IgD-negative memory B cell (primary cell): Measurements from ENCODE around the gene CEACAM6. TPM values are rescaled to one million over a fixed set of nuclear protein-coding genes. Genes with fewer than 3 reads are reported as not detected.
"Not testable (repeated sequence)": the region's sequence is repeated elsewhere in the genome, so short reads cannot be mapped to it uniquely, and the experiment has no call there.

Experiments used
- H3K27ac Mint-ChIP-seq, 3 donors: one replicate each; pipeline ENCODE4 v1.8.0; 2020 to 2022; ENCODE audit warnings: mild to moderate bottlenecking in 3 of 3, mixed read lengths in 3 of 3, moderate library complexity in 1 of 3
- H3K27me3 Mint-ChIP-seq: one replicate; pipeline ENCODE4 v1.8.0; 2021; ENCODE audit warnings: mixed read lengths
- H3K36me3 Mint-ChIP-seq: one replicate; pipeline ENCODE4 v1.8.0; 2020; ENCODE audit warnings: mild to moderate bottlenecking, mixed read lengths
- H3K4me1 Mint-ChIP-seq, 3 donors: one replicate each; pipeline ENCODE4 v1.8.0; 2020 to 2022; ENCODE audit warnings: mixed read lengths in 3 of 3, mild to moderate bottlenecking in 1 of 3
- H3K4me3 Mint-ChIP-seq, 4 donors: one replicate each; pipeline ENCODE4 v1.8.0; 2020 to 2022; ENCODE audit warnings: mild to moderate bottlenecking in 4 of 4, mixed read lengths in 4 of 4, moderate library complexity in 3 of 4
- H3K9me3 Mint-ChIP-seq, 3 donors: one replicate each; pipeline ENCODE4 v1.8.0; 2020 to 2021; ENCODE audit warnings: mixed read lengths in 3 of 3, mild to moderate bottlenecking in 1 of 3
- polyA plus RNA-seq: library from polyadenylated mRNA; unstranded; fragments of 300-500 nt; fragmentation: Illumina TruSeq; gene quantifications from one replicate; pipeline ENCODE4 v1.2.3, GENCODE V29; 2021

Gene CEACAM6
- polyA plus RNA-seq, 1 donor from 2014 or later = not detected

DNA sequence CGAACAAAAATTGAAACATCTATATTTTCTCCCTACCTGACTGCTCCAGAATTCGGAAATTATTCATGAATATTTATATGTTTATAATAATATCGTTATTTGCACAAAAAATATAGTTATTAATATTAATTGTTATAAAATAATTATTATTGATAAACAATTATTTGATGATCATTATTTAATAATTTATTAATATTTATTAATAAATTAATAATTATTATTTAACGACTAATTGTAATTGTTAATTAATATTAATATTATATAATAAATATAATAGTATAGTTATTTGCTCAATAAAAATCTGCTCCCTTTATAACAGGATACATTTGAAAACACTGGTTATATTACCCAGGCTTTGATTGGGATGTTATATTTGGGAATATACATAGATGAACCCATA, 14.3 kb downstream of the CEACAM6 start:
- Mint-ChIP-seq H3K36me3 (no peaks in the 10 kb centered on the region), H3K4me3 (no peak overlapping the region), H3K9me3 (no peaks in the 10 kb centered on the region), H3K4me1 (no peaks in the 10 kb centered on the region), H3K27ac (no peak overlapping the region), H3K27me3 (peaks cover 11% of the 10 kb centered on the region)

DNA sequence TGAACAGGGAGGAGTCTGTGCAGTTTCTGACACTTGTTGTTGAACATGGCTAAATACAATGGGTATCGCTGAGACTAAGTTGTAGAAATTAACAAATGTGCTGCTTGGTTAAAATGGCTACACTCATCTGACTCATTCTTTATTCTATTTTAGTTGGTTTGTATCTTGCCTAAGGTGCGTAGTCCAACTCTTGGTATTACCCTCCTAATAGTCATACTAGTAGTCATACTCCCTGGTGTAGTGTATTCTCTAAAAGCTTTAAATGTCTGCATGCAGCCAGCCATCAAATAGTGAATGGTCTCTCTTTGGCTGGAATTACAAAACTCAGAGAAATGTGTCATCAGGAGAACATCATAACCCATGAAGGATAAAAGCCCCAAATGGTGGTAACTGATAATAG, 16.1 kb downstream of the CEACAM6 start:
- Mint-ChIP-seq H3K36me3 (no peaks in the 10 kb centered on the region), H3K27me3 (peaks cover 7% of the 10 kb centered on the region), H3K27ac (no peak overlapping the region), H3K4me1 (no peaks in the 10 kb centered on the region), H3K9me3 (no peaks in the 10 kb centered on the region), H3K4me3 (no peak overlapping the region)

DNA sequence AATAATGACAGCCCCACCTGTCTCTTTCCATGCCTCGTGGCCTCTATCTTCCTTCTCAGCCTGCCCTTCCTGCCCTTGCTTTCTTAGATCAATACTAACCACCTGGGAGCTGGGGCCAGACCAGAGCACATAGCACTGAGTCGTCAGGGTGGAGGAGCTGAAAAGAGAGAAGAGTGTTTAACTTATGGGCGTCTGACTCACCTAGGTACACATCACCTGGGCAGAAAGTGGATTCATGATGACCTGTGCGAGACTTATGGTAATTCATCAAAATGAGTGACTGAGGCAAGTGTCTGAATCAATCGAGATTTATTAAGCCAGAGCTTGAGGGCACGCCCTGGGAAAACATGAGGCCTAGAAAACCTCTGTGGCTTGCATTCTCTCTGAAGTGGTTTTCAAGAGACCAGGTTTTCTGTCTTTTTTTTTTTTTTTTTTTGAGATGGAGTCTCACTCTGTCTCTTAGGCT, 19.2 kb downstream of the CEACAM6 start:
- H3K27me3 Mint-ChIP-seq = peaks cover 5% of the 10 kb centered on the region
- H3K27ac Mint-ChIP-seq = no peak overlapping the region
- no peaks in the 10 kb centered on the region for H3K9me3 Mint-ChIP-seq
- H3K36me3 Mint-ChIP-seq = no peaks in the 10 kb centered on the region
- peak overlapping the region in 1 of 4 donors; percentile 13 for H3K4me3 Mint-ChIP-seq
- no peaks in the 10 kb centered on the region for H3K4me1 Mint-ChIP-seq

DNA sequence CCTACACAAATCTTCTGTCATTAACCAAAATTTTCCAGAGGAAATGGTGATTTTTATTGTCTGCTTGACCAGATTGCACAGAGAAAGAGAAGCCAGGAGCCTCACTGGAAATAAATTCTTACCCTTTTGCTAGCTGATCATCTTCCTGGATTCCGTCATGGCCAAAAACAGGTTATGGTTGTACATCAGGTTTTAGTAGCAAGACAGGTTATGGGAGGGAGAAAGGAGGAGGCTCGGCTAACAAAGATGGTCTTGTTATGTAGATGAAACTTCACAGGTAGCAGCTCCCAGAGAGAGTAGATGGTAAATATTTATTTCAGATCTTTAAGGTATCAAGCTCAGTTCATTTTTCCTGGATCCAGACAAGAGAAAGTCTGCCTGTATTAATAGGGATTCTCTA, 21.4 kb downstream of the CEACAM6 start:
- Mint-ChIP-seq H3K36me3 (no peaks in the 10 kb centered on the region), H3K27me3 (peaks cover 2% of the 10 kb centered on the region), H3K27ac (no peak overlapping the region), H3K9me3 (no peaks in the 10 kb centered on the region), H3K4me3 (no peak overlapping the region), H3K4me1 (no peaks in the 10 kb centered on the region)

DNA sequence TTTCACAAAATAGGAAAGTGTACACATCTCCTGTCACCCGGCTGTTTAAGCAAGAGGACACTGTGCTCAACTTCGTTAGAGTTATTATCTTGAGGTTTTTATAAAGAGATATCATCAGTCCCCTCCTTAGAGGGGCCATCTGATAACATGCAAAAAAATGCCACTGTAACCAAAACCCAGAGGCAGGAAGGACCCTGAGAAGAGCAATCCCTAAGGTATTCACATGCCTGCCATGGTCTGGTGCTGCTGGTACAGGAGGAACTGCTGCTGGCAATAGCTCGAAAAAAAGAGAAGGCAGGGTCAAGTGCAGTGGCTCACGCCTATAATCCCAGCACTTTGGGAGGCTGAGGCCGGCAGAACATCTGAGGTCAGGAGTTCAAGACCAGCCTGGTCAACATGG, 28.3 kb downstream of the CEACAM6 start:
- Mint-ChIP-seq H3K9me3 (no peaks in the 10 kb centered on the region), H3K4me3 (no peak overlapping the region), H3K27ac (peak overlapping the region in 1 of 3 donors; percentile 22), H3K36me3 (no peaks in the 10 kb centered on the region), H3K4me1 (peaks cover 10 to 20% (median 19%) of the 10 kb centered on the region in 3 donors), H3K27me3 (peaks cover 25% of the 10 kb centered on the region)

DNA sequence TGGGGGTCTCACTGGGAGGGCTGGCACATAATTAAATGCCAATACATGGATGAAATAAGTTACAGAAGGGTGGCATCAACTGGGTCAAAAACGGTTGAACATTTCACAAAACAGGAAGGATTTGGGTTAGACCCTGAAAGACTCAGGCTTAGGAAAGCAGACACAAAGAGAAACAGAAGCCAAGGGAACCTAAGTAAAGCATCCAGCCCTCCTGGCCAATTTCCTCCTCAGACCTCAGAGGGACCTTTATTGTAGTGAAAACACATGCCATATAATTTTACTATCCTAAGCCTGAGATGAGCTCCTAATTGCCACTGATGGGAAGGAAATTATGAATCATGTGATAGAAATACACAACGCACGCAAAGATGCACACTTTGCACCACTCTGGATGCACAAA, 29.0 kb downstream of the CEACAM6 start:
- H3K36me3 Mint-ChIP-seq = no peaks in the 10 kb centered on the region
- no peaks in the 10 kb centered on the region for H3K9me3 Mint-ChIP-seq
- H3K4me3 Mint-ChIP-seq = peak overlapping the region in 1 of 4 donors; percentile 39
- H3K4me1 Mint-ChIP-seq = peaks cover 10 to 20% (median 19%) of the 10 kb centered on the region in 3 donors
- no peak overlapping the region for H3K27ac Mint-ChIP-seq
- H3K27me3 Mint-ChIP-seq = peaks cover 27% of the 10 kb centered on the region

DNA sequence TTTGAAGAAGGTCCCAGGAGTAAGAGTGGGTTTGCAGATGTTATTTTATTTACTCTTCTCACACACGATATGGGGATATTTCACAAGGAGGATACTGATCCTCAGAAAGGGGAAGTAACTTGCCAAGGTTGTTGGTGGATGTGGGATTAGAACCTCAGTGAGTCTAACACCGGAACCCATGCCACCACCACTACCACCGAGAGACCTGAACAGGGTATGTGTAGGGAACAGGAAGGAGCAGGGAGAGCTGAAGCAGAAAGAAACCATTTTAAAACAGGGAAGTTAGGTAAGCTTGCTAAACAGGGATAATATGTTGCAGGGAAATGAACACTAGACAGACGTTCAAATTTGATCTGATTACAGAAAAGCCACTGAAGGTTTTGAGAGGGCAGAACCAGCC, 29.4 kb downstream of the CEACAM6 start:
- Mint-ChIP-seq H3K4me3 (peak overlapping the region in 3 of 4 donors; percentile 6 to 78 (median 56)), H3K9me3 (no peaks in the 10 kb centered on the region), H3K4me1 (peaks cover 10 to 20% (median 19%) of the 10 kb centered on the region in 3 donors), H3K27ac (no peak overlapping the region), H3K27me3 (peaks cover 27% of the 10 kb centered on the region), H3K36me3 (no peaks in the 10 kb centered on the region)

DNA sequence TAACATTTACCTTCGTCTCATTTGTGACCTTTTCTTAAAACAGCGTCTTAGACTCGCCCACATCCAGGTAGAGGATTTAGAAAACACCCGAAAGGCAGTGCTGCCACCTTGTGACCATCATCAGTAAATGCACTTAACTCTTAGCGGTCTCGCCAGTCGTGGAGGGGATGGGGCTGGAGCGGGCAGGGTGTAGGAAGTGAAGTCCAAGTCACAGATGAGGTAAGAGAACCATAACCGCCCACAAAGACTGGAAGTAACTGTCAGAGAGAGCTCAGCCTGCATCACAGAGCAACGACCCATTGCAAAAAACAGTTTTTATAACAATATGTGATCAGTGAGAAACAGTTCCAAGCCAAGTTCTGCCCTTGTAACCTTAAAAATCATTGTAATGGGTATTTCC, 30.3 kb downstream of the CEACAM6 start:
- no peaks in the 10 kb centered on the region for H3K9me3 Mint-ChIP-seq
- H3K27ac Mint-ChIP-seq = no peak overlapping the region
- H3K4me1 Mint-ChIP-seq = peaks cover 10 to 20% (median 19%) of the 10 kb centered on the region in 3 donors
- peaks cover 29% of the 10 kb centered on the region for H3K27me3 Mint-ChIP-seq
- H3K36me3 Mint-ChIP-seq = no peaks in the 10 kb centered on the region
- H3K4me3 Mint-ChIP-seq = peak overlapping the region in 2 of 4 donors; percentile 6 to 56

DNA sequence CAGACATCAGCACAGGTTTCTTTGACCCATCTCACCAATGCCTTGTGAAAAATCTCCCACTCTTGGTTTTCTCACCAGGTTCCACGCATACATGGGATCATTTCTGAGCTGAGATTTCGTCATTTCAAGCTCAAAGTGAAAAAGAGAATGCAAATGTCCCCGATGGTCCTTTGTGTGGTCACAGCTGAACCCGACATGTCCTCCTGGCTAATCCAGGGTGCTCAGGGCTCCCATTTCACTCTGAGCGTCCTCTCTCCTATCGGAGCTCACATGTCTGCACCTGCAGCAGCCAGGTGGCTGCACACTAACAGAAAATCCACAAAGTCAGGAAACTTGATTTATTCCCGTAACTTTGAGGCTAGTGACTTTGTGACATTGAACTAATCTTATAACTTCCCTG, 31.7 kb downstream of the CEACAM6 start:
- Mint-ChIP-seq H3K4me1 (peaks cover 10 to 20% (median 19%) of the 10 kb centered on the region in 3 donors), H3K27me3 (peaks cover 31% of the 10 kb centered on the region), H3K4me3 (no peak overlapping the region), H3K36me3 (no peaks in the 10 kb centered on the region), H3K9me3 (no peaks in the 10 kb centered on the region), H3K27ac (no peak overlapping the region)

DNA sequence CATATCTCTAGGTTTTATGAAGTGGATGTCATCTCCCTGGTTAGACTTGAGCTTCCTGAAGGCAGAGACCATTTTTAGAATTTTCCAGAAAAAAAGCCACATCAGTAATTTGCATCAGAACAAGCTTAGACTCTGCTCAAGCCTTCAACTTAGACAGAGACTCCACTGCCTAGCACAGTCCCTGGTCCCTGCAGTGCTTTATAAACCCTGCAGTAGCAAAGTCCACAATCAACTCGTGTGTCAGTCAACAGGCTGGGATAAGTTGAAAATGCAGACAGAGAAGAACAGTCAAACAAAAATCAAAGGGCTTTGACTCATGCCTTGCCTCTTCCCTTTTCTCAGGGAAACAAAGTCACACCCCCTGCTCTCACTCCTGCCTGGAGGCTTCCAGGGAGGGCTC, 33.2 kb downstream of the CEACAM6 start:
- H3K4me3 Mint-ChIP-seq, H3K27ac Mint-ChIP-seq, H3K36me3 Mint-ChIP-seq, H3K9me3 Mint-ChIP-seq: not testable (repeated sequence)
- Mint-ChIP-seq H3K4me1 (peaks cover 15 to 20% (median 17%) of the 10 kb centered on the region in 3 donors), H3K27me3 (peaks cover 36% of the 10 kb centered on the region)

DNA sequence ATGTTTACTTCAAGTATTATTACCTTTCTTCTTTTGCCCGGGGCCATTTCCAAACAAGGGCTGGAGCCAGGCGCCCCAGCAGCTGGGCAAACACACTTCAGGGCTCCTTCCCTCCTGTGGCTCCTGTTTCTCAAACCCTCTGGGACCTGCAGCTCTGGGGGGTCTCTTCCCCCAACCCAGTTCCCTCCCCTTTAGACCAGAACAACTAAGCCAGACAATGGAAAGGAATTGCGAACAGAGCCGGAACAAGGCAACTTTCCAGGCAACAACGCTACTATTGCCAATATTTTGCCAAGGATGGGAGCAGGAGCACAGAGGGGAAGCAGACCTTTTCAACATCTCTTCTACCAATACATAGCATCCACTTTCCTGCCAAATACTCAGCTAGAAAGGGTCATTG, 33.7 kb downstream of the CEACAM6 start:
- Mint-ChIP-seq H3K4me1 (peaks cover 15 to 17% (median 16%) of the 10 kb centered on the region in 3 donors), H3K27me3 (peaks cover 36% of the 10 kb centered on the region)
- not testable (repeated sequence) for H3K36me3 Mint-ChIP-seq, H3K27ac Mint-ChIP-seq, H3K9me3 Mint-ChIP-seq, H3K4me3 Mint-ChIP-seq

DNA sequence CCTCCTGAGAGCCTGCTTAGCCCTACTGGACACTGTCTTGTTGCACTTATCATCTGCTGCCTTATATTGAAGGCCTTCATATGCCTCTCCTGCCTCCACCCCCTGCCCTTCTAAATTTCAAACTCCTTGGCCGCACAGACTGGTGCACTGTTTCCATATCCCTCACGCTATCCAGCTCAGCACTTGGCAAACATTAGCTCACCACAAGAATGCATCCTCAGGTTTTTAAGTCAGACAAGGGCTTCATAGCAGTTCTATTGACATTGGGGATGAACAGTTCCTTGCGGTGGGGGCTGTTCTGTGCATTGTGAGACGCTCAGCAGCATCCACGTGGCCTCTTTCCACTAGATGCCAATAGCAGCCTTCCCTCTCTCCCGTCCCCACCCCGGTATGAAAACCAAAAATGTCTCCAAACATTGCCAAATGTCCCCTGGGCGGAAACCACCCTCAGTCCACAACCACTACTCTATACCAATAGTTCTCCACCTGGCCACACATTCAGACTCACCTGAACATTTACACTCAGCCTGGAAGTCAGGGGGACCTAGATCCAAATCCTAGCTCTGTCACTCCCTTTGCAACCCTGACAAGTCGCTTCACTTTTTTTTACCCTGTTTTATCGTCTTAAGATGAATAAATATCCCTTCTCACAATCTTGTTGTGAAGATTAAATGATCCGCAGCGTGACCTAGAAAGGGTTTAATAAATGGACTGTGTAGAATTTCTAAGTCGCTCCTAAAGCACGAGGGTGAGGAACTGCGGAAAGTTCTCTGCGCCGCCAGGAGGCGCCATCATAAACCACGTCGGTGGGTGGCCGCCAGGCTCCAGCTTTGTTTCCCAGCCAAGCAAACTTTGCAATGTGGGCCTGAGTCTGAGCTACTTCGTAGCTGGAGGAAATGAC, 37.4 kb downstream of the CEACAM6 start:
- peaks cover 18% of the 10 kb centered on the region for H3K27me3 Mint-ChIP-seq
- no peak overlapping the region for H3K4me3 Mint-ChIP-seq
- H3K27ac Mint-ChIP-seq = no peak overlapping the region

DNA sequence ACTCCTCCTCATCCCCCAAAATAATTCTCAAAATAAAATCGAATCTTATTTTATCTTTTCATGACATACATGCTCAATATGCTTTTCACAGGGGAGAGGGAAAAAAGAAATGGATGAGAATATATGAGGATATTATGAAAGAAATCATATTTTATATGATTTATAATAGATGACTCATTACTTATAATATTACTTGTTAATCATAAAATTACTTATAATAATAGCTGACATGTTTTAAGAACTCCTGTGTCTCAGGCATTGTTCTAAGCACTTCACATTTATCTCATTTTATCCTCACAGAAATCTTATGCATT, 38.0 kb downstream of the CEACAM6 start:
- H3K36me3 Mint-ChIP-seq = no peaks in the 10 kb centered on the region
- H3K9me3 Mint-ChIP-seq = no peaks in the 10 kb centered on the region
- peaks cover 3 to 11% (median 4%) of the 10 kb centered on the region in 3 donors for H3K4me1 Mint-ChIP-seq
- no peak overlapping the region for H3K27ac Mint-ChIP-seq
- peaks cover 18% of the 10 kb centered on the region for H3K27me3 Mint-ChIP-seq
- H3K4me3 Mint-ChIP-seq = no peak overlapping the region

More for the DNA sequence above, 37.4 kb downstream of the CEACAM6 start:
- Mint-ChIP-seq H3K4me1 (peaks cover 3 to 11% (median 4%) of the 10 kb centered on the region in 3 donors), H3K36me3 (no peaks in the 10 kb centered on the region), H3K9me3 (no peaks in the 10 kb centered on the region)

DNA sequence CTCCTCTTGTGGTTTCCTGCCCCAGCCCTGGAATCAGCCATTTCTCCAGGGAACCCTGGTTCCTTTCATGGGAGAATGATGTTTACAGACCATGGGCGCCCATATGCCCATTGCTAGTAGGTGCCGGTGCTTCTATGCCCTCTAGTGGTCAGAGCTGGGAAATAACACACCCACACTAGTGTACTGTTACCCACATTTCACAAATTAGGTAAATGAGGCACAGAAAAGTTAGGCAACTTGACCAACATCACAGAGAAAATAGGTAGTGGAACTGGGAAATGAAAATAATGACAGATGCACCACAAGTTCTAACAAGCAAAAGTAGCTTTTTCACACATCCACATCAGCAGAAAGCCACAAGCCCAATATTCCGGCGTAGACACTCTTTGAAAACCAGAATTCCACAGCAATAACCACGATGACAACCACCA, 39.7 kb downstream of the CEACAM6 start:
- Mint-ChIP-seq H3K27me3 (peaks cover 16% of the 10 kb centered on the region), H3K36me3 (no peaks in the 10 kb centered on the region), H3K9me3 (no peaks in the 10 kb centered on the region), H3K27ac (no peak overlapping the region), H3K4me3 (no peak overlapping the region), H3K4me1 (peaks cover 3 to 11% (median 4%) of the 10 kb centered on the region in 3 donors)

DNA sequence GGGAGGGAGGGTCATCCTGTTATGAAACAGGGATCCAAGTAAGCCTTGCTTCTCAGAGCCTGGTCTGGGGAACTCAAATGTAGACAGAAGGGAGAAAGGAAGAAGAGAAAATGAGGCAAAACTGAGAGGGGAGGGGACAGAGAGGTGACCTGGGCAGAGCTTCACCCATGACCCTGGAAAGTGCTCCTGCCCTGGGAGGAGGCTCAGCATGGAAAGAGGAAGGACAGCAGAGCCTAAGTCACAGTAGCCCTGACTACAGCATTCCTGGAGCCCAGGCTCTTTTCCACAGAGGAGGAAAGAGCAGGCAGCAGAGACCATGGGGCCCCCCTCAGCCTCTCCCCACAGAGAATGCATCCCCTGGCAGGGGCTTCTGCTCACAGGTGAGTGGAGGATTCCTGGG, 41.0 kb downstream of the CEACAM6 start, which contains the start of gene CEACAM3:
Gene CEACAM3 (plus strand): TSS at position 226 of the 400 bp plus-strand sequence. CDS start 91 bp downstream, at position 317.
- Mint-ChIP-seq H3K27ac (no peak within 1 kb of the TSS), H3K9me3 (no peaks in the 10 kb centered on the region), H3K4me1 (peaks cover 3 to 11% (median 6%) of the 10 kb centered on the region in 3 donors), H3K27me3 (peaks cover 13% of the 10 kb centered on the region), H3K36me3 (no peaks in the 10 kb centered on the region), H3K4me3 (no peak within 1 kb of the TSS)

DNA sequence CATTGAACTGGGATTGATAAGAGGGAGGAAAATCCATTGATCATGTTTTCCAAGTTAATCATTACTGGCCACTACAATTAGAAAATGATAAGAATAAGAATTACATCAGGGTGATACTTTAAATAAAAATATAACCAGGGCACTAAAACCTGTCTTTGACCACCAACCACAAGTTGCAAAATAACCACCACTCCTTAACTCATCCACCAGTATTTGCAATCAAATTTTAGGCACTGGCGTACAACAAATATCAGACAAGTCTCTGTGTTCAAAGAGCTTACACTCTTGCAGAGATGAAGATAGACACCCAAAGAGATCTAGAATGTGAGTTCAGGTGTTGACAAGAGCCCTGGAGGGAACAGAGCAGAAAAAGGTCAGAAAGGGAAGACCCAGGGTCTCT, 41.6 kb downstream of the CEACAM6 start:
- H3K4me3 Mint-ChIP-seq = no peak overlapping the region
- H3K27ac Mint-ChIP-seq = no peak overlapping the region
- H3K4me1 Mint-ChIP-seq = peaks cover 8 to 16% (median 11%) of the 10 kb centered on the region in 3 donors
- H3K36me3 Mint-ChIP-seq = peaks cover 3% of the 10 kb centered on the region
- no peaks in the 10 kb centered on the region for H3K9me3 Mint-ChIP-seq
- peaks cover 13% of the 10 kb centered on the region for H3K27me3 Mint-ChIP-seq
